ENCODE data around the gene FBXO5. TPM values are rescaled to one million over a fixed set of nuclear protein-coding genes. Genes with fewer than 3 reads are reported as not detected.
A peak's percentile ranks its signal among the peaks of the same experiment; 100 is the strongest.

The FBXO5 gene
- polyA plus RNA-seq, 1 of the 3 experiments (the other 2 are of a cell fraction), result 12.5 TPM

DNA sequence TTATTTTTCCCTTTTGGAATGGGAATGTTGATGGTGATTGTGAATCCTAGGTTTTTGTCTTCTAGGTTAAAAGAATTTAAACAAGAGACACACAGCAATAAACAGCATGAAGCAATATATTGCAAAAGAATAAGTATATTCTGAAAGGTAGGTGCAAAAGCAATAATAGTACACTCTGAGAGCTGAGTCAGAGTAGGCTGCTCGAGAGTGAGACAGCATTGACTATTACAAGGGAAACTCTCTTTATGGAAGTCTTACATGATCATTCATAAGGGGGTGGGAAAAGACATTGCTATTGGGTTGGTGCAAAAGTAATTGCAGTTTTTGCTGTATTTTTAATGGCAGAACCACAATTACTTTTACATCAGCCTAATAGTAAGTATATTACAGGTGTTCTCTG lies 25.0 kb downstream of the FBXO5 start:
- no peaks in the 10 kb centered on the region for H3K9me2 ChIP-seq
- no peak overlapping the region for H3K9ac ChIP-seq
- H3K27ac ChIP-seq (ENCODE audit: low read depth in 2 of 2, low read length in 1 of 2), result no peak overlapping the region
- H3F3A ChIP-seq (replicated peaks; ENCODE audit: insufficient read depth), result no peaks in the 10 kb centered on the region
- H3K9me3 ChIP-seq, result no peaks in the 10 kb centered on the region
- no peak for DNase-seq
- no peaks in the 10 kb centered on the region for H3K27me3 ChIP-seq (ENCODE audit: insufficient read depth)
- no peaks in the 10 kb centered on the region for H3K79me2 ChIP-seq (ENCODE audit: insufficient read depth)
- H3K4me3 ChIP-seq (ENCODE audit: low read depth in 2 of 2, low read length in 1 of 2), result no peak overlapping the region
- 41% methylated on average over 1 of the region's 1 CpG for WGBS (ENCODE audit: low lambda C conversion rate)
- no peaks in the 10 kb centered on the region for H3K36me3 ChIP-seq (replicated peaks in 1 of 2; ENCODE audit: control insufficient read depth in 1 of 2, insufficient read depth in 2 of 2, low read length in 1 of 2)
- H2AFZ ChIP-seq (ENCODE audit: low read depth), result no peak overlapping the region
- no peak overlapping the region for H3K4me2 ChIP-seq
- POLR2A ChIA-PET, result no interaction called here
- H4K20me1 ChIP-seq (ENCODE audit: insufficient read depth), result no peaks in the 10 kb centered on the region
- CTCF ChIA-PET, result interaction anchor here (1.4 to 5.5 kb wide), 3 partner anchors 10 to 406 kb away, joined by 3 to 95 read pairs (median 4); partner anchors contain the start of gene VIP
- H3K4me1 ChIP-seq (ENCODE audit: control insufficient read depth in 1 of 2, insufficient read depth in 2 of 2, low read depth in 1 of 2, low read length in 1 of 2), result 0 out of 4 replicates have a peak, but pooled peaks cover 0 to 2% of the 10 kb centered on the region in 2 experiments
- TF ChIP-seq ELF1 (IDR thresholded peaks at IDR 0.05), result no peak
- no peak for TF ChIP-seq MAX (IDR thresholded peaks at IDR 0.05; ENCODE audit: low read depth)

DNA sequence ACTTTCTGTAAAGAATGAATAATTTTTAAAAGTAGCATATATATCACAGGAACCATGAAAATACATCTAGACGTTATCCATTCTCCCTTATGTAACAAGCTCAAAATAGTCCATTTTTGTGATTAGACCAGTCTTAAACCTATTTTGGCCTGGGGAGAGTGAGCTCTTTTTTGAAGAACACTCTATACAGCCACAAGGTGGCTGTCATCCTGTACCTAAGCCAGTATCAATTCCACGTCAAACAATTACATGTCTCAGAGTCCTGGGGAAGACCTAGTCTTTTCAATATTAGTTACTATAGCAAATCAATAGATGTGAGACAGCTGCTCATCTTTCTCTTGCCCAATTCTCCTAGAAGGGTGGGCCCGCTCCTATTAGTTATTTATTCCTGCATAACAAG lies 28.4 kb downstream of the FBXO5 start:
- no peak overlapping the region for H2AFZ ChIP-seq (ENCODE audit: low read depth)
- H3K27ac ChIP-seq (ENCODE audit: low read depth in 2 of 2, low read length in 1 of 2), result no peak overlapping the region
- H3K36me3 ChIP-seq (replicated peaks in 1 of 2; ENCODE audit: control insufficient read depth in 1 of 2, insufficient read depth in 2 of 2, low read length in 1 of 2), result no peaks in the 10 kb centered on the region
- no peaks in the 10 kb centered on the region for H3K9me2 ChIP-seq
- ChIA-PET CTCF (interaction anchor here (0.5 to 5.5 kb wide), 29 partner anchors 9 to 1189 kb away, joined by 3 to 95 read pairs (median 4); partner anchors contain the start of gene VIP), POLR2A (no interaction called here)
- no peaks in the 10 kb centered on the region for H3K79me2 ChIP-seq (ENCODE audit: insufficient read depth)
- TF ChIP-seq RAD21 (IDR thresholded peaks at IDR 0.05; ENCODE audit: low read length) (peak; percentile 37), GABPA (IDR thresholded peaks at IDR 0.05; ENCODE audit: low read depth) (no peak)
- TF ChIP-seq, protein P1, sequence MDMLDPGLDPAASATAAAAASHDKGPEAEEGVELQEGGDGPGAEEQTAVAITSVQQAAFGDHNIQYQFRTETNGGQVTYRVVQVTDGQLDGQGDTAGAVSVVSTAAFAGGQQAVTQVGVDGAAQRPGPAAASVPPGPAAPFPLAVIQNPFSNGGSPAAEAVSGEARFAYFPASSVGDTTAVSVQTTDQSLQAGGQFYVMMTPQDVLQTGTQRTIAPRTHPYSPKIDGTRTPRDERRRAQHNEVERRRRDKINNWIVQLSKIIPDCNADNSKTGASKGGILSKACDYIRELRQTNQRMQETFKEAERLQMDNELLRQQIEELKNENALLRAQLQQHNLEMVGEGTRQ (IDR thresholded peaks at IDR 0.05; ENCODE audit: borderline replicate concordance, low read depth, low read length), result no peak
- peaks cover 7% of the 10 kb centered on the region for H3F3A ChIP-seq (replicated peaks; ENCODE audit: insufficient read depth)
- H3K27me3 ChIP-seq (ENCODE audit: insufficient read depth), result no peaks in the 10 kb centered on the region
- H3K9me3 ChIP-seq, result no peaks in the 10 kb centered on the region
- WGBS (ENCODE audit: low lambda C conversion rate), result 61% methylated on average over 3 of the region's 3 CpGs
- H4K20me1 ChIP-seq (ENCODE audit: insufficient read depth), result no peaks in the 10 kb centered on the region
- no peak overlapping the region for H3K4me3 ChIP-seq (ENCODE audit: low read depth in 2 of 2, low read length in 1 of 2)
- H3K4me2 ChIP-seq, result no peak overlapping the region
- no peak for DNase-seq
- no peak overlapping the region for H3K9ac ChIP-seq
- peaks cover 0 to 13% of the 10 kb centered on the region in 2 experiments; a peak in 1 of 4 replicates for H3K4me1 ChIP-seq (ENCODE audit: control insufficient read depth in 1 of 2, insufficient read depth in 2 of 2, low read depth in 1 of 2, low read length in 1 of 2)

DNA sequence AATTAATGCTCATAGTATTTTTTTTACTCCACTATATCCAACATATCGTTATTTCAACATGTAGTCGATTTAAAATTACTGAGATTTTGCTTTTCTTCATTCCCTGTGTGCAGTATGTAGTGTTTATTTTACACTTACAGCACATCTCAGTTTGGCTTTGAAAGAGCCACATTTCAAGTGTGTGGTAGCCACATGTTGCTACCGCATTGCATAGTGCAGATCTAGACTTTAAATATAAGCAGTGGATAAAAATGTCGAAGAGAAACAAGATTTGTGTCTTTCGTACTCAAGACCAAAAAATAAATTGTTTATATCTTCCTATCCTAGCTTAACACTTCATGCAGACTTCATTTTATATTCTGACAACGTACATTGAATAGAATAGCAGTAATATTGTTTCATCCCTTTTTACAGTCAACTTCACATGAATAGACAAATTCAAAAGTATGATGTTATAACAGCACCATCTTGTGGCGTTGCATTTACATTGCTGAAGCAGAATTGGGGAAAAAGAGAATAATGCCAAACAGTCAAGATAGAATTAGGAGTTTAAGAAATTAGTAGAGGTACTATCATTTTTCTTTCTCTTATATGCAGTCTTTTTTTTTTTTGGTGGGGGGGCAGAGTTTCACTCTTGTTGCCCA lies 29.9 kb downstream of the FBXO5 start:
- WGBS (ENCODE audit: low lambda C conversion rate), result 35% methylated on average over 7 of the region's 7 CpGs
- POLR2A ChIA-PET, result no interaction called here
- 0 out of 2 replicates have a peak overlapping the region, but pooled peaks have one; percentile 37 for H3K4me2 ChIP-seq
- peaks cover 2 to 13% of the 10 kb centered on the region in 2 experiments; a peak in 3 of 4 replicates for H3K4me1 ChIP-seq (ENCODE audit: control insufficient read depth in 1 of 2, insufficient read depth in 2 of 2, low read depth in 1 of 2, low read length in 1 of 2)
- H3K27me3 ChIP-seq (ENCODE audit: insufficient read depth), result no peaks in the 10 kb centered on the region
- H3K79me2 ChIP-seq (ENCODE audit: insufficient read depth), result no peaks in the 10 kb centered on the region
- H4K20me1 ChIP-seq (ENCODE audit: insufficient read depth), result no peaks in the 10 kb centered on the region
- peak overlapping the region; percentile 13; the same call in 1 of the 2 replicates for H2AFZ ChIP-seq (ENCODE audit: low read depth)
- peak; percentile 45 for DNase-seq
- peaks cover 7% of the 10 kb centered on the region for H3F3A ChIP-seq (replicated peaks; ENCODE audit: insufficient read depth)
- H3K9me2 ChIP-seq, result no peaks in the 10 kb centered on the region
- CTCF ChIA-PET, result interaction anchor here (0.6 to 5.5 kb wide), 23 partner anchors 13 to 402 kb away, joined by 3 to 95 read pairs (median 4); partner anchors contain the start of gene VIP
- H3K9me3 ChIP-seq, result no peaks in the 10 kb centered on the region
- TF ChIP-seq, protein P2, sequence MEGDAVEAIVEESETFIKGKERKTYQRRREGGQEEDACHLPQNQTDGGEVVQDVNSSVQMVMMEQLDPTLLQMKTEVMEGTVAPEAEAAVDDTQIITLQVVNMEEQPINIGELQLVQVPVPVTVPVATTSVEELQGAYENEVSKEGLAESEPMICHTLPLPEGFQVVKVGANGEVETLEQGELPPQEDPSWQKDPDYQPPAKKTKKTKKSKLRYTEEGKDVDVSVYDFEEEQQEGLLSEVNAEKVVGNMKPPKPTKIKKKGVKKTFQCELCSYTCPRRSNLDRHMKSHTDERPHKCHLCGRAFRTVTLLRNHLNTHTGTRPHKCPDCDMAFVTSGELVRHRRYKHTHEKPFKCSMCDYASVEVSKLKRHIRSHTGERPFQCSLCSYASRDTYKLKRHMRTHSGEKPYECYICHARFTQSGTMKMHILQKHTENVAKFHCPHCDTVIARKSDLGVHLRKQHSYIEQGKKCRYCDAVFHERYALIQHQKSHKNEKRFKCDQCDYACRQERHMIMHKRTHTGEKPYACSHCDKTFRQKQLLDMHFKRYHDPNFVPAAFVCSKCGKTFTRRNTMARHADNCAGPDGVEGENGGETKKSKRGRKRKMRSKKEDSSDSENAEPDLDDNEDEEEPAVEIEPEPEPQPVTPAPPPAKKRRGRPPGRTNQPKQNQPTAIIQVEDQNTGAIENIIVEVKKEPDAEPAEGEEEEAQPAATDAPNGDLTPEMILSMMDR (IDR thresholded peaks at IDR 0.05), result peak; percentile 77
- TF ChIP-seq SMC3 (IDR thresholded peaks at IDR 0.05; ENCODE audit: low read depth, low read length) (peak; percentile 70), TCF12 (IDR thresholded peaks at IDR 0.05) (no peak), TEAD4 (IDR thresholded peaks at IDR 0.05; ENCODE audit: borderline replicate concordance, insufficient read depth) (no peak), MXI1 (IDR thresholded peaks at IDR 0.05; ENCODE audit: low read depth, low read length) (peak; percentile 25; the same call in 1 of the 2 replicates), TAF1 (IDR thresholded peaks at IDR 0.05; ENCODE audit: borderline replicate concordance, low read depth, low read length) (no peak), RFX5 (IDR thresholded peaks at IDR 0.05; ENCODE audit: low read length) (peak; percentile 57), RAD21 (IDR thresholded peaks at IDR 0.05; ENCODE audit: low read length) (peak; percentile 84)
- no peak overlapping the region for H3K9ac ChIP-seq
- H3K36me3 ChIP-seq (replicated peaks in 1 of 2; ENCODE audit: control insufficient read depth in 1 of 2, insufficient read depth in 2 of 2, low read length in 1 of 2), result no peaks in the 10 kb centered on the region
- H3K27ac ChIP-seq (ENCODE audit: low read depth in 2 of 2, low read length in 1 of 2), result peak overlapping the region in 1 of 2 experiments; percentile 9; a peak in 2 of 4 replicates
- no peak overlapping the region; a peak in 1 of 4 replicates for H3K4me3 ChIP-seq (ENCODE audit: low read depth in 2 of 2, low read length in 1 of 2)
